Fibroblast of lung (primary cell): ENCODE results near the gene SH3BGRL2.
"Not testable (repeated sequence)": the region's sequence is repeated elsewhere in the genome, so short reads cannot be mapped to it uniquely, and the experiment has no call there.

Experiments used
- EZH2 ChIP-seq: IDR thresholded peaks from 2 replicates; pipeline ENCODE4 v1.5.1; 2012; ENCODE audit warnings: low read length, control low read depth, mild to moderate bottlenecking; ENCODE audit errors: missing control alignments
- TF ChIP-seq, protein P1 (sequence below), 2 donors: IDR thresholded peaks in 1 of 2; conservative IDR thresholded peaks in 1 of 2; 1 replicate in 1 of 2; 2 replicates in 1 of 2; pipeline ENCODE4 v1.5.1; 2011 to 2012; ENCODE audit warnings: low read length in 2 of 2, control low read depth in 1 of 2, inconsistent platforms in 1 of 2, low read depth in 1 of 2, mild to moderate bottlenecking in 1 of 2

DNA sequence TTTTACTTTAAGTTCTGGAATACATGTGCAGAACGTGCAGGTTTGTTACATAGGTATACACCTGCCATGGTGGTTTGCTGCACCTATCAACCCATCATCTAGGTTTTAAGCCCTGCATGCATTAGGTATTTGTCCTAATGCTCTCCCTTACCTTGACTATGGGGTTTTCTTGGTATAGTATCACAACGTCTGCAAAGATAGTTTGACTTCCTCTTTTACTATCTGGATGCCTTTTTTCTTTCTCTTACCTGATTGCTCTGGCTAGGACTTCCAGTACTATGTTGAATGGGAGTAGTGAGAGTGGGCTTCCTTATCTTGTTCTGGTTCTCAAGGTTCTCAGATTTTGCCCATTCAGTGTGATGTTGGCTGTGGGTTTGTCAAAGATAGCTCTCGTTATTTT is 115.2 kb downstream of the SH3BGRL2 start:
- TF ChIP-seq, protein P1, sequence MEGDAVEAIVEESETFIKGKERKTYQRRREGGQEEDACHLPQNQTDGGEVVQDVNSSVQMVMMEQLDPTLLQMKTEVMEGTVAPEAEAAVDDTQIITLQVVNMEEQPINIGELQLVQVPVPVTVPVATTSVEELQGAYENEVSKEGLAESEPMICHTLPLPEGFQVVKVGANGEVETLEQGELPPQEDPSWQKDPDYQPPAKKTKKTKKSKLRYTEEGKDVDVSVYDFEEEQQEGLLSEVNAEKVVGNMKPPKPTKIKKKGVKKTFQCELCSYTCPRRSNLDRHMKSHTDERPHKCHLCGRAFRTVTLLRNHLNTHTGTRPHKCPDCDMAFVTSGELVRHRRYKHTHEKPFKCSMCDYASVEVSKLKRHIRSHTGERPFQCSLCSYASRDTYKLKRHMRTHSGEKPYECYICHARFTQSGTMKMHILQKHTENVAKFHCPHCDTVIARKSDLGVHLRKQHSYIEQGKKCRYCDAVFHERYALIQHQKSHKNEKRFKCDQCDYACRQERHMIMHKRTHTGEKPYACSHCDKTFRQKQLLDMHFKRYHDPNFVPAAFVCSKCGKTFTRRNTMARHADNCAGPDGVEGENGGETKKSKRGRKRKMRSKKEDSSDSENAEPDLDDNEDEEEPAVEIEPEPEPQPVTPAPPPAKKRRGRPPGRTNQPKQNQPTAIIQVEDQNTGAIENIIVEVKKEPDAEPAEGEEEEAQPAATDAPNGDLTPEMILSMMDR (conservative IDR thresholded peaks at IDR 0.05 in 1 of 2, IDR thresholded peaks at IDR 0.05 in 1 of 2; ENCODE audit: low read depth in 1 of 2, low read length in 2 of 2), result not testable (repeated sequence)
- not testable (repeated sequence) for TF ChIP-seq EZH2
